ENCODE results near the gene NFKBIA.
"Not testable (repeated sequence)": the region's sequence is repeated elsewhere in the genome, so short reads cannot be mapped to it uniquely, and the experiment has no call there.

Gene NFKBIA

GRCh38 chr14:35407306-35407630 is 2.7 kb upstream of the NFKBIA start:
- no peak for DNase-seq

- peak; percentile 83 for DNase-seq
These were observed 2.2 kb upstream of the NFKBIA start for GRCh38 chr14:35406506-35407305.

GRCh38 chr14:35406090-35406489 is 1.5 kb upstream of the NFKBIA start:
- no peak for DNase-seq

DNA sequence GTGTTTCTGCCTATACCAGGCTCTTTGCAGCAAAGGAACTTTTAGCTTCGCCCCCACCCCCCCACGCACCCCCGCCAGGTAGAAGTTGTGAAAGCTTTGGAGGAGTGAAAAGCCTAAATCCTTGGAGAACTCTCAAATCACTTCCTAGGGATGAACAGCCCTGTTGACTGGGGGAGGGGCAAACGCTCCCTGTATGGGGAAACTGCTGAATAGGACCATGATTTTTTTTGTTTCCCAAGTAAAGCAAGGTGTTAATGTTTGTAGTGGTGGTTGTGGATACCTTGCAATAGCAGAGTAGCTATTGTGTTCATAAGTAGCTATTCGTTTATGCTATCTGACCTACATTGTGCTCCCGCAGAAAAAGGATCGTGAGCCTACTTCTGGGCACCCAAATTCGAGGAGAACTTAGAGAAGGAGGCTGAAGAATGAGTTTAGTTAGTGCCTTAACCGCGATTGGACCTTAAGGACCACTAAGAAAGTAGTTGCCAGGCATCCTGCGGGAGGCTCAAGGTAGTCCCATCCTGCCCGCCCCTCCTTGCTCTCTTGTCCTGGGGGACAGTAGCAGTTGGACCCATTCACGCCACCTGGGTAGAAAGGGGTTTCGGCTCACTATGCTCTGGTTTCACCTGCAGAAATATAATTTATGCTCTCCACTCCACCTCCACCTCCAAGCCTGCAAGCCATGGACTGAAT is 901 bp upstream of the NFKBIA start:
- DNase-seq = no peak

DNA sequence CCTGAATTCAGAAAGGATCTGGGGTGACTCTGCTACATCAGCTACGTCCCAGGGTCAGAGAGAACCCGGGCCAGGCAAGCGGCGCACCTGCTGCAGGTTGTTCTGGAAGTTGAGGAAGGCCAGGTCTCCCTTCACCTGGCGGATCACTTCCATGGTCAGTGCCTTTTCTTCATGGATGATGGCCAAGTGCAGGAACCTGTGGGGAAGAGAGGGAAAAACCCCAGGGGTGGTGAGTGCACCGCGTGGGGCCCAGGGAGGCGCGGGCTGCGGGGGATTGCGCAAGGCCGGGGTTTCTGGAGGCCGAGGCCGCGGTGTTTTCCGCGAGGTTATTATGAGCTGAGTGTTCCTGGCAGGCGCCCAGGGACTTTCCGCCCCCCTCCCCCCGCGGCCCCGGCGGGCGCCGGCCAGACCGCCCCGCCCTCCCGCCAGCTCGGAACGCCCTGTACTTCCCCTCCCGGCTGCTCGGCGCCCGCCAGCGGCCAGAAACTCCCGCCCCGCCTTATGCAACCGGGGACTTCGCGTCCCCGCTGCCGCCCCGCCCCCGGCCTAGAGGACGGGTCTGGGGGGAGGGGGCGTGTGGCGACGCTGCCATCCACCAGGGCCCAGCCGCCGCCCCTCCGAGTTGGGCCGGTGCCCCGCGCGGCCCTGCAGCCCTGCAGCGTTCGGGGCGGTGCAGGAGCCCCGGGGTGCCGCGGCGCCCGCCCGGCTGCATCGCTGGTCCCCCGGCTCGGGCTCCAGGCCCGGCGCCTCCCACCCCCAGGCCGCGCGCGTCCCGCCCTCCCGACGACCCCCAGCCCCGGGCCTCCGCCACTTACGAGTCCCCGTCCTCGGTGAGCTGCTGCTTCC is 723 bp downstream of the NFKBIA start:
- peak; percentile 86 for DNase-seq

- DNase-seq = no peak
These were observed 1.4 kb downstream of the NFKBIA start for GRCh38 chr14:35403114-35403602.

DNA sequence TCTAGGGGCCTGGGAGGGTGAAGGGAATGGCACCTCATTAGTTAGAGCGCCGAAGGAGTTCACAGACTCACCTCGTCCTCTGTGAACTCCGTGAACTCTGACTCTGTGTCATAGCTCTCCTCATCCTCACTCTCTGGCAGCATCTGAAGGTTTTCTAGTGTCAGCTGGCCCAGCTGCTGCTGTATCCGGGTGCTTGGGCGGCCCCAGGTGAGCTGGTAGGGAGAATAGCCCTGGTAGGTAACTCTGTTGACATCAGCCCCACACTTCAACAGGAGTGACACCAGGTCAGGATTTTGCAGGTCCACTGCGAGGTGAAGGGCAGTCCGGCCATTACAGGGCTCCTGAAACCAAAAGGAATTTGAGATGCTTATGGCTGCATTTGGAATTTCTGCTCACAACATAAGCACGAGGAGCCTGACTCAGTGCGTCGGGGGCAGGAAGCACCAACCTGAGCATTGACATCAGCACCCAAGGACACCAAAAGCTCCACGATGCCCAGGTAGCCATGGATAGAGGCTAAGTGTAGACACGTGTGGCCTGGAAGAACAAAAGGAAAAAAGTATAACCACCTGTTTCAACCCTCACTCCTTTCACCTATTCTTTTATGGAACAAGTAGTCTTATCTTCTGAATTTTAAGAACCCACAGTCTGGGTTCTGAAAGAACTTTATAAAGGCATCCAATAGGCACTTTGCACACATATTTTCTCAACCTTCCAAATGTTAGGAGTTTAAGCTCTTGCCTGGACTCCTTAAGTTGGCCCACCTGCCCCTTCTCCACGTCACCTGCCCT is 2.0 kb downstream of the NFKBIA start:
- no peak for DNase-seq

- DNase-seq = no peak
These were observed 2.9 kb downstream of the NFKBIA start for GRCh38 chr14:35401422-35402265.

GRCh38 chr14:35400648-35401421 is 3.7 kb downstream of the NFKBIA start:
- DNase-seq = no peak

GRCh38 chr14:35399083-35399937 is 5.2 kb downstream of the NFKBIA start:
- DNase-seq = no peak

- DNase-seq = no peak
These were observed 6.4 kb downstream of the NFKBIA start for GRCh38 chr14:35398071-35398584.

- not testable (repeated sequence) for DNase-seq
These were observed 7.9 kb downstream of the NFKBIA start for GRCh38 chr14:35396610-35397009.

- no peak for DNase-seq
These were observed 9.3 kb downstream of the NFKBIA start for GRCh38 chr14:35395283-35395682.

DNA sequence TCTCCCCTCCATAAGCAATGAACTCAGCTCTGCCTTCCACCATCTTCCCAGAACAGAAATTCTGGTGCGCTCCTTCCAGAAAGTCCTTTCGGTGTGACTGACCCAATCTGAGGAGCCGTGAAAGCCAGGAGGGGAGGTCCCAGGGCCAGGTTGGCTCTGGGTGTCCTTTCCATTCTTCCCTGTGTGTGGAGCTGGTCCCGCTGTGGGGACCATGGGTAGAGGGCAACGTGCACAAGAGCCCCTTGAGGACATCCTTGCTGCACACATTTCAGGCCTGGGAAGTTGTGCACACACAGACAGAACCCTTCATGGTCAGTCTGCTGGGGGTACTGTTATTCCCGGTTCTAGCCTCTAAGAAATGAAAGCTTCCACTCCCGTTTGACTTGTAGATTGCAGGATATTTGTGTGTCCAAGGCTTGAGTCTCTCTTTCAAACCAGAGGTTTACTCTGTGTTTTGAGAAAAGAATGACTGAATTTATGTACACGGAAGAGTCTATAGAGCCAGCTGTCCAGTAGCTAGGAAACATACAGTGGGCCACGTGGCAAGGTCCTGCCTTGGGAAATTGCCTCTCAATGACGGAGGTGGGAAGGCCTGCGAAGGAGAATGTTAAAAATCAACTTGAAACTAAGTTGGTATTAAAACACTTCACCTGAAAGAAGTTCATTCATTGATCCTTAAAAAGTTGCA is 10.1 kb downstream of the NFKBIA start:
- no peak for DNase-seq

- DNase-seq = no peak
These were observed 10.7 kb downstream of the NFKBIA start for GRCh38 chr14:35393826-35394225.

- no peak for DNase-seq
These were observed 12.4 kb downstream of the NFKBIA start for GRCh38 chr14:35392103-35392502.

- no peak for DNase-seq
These were observed 13.2 kb downstream of the NFKBIA start for GRCh38 chr14:35391388-35391710.

GRCh38 chr14:35390577-35391387 is 13.8 kb downstream of the NFKBIA start:
- DNase-seq = no peak

Data from NCI-H1694 (cell line).